HG02981 (cell line): ENCODE measurements around the gene MAGEB1.
A peak's percentile ranks its signal among the peaks of the same experiment; 100 is the strongest.

Experiments
- ATAC-seq: cut with Tn5 transposase; IDR thresholded peaks from one replicate; pipeline ENCODE4 v1.9.1; 2021; ENCODE audit warnings: mild to moderate bottlenecking, moderate library complexity; ENCODE audit not compliant: unreplicated experiment

The MAGEB1 gene, protein sequence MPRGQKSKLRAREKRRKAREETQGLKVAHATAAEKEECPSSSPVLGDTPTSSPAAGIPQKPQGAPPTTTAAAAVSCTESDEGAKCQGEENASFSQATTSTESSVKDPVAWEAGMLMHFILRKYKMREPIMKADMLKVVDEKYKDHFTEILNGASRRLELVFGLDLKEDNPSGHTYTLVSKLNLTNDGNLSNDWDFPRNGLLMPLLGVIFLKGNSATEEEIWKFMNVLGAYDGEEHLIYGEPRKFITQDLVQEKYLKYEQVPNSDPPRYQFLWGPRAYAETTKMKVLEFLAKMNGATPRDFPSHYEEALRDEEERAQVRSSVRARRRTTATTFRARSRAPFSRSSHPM

DNA sequence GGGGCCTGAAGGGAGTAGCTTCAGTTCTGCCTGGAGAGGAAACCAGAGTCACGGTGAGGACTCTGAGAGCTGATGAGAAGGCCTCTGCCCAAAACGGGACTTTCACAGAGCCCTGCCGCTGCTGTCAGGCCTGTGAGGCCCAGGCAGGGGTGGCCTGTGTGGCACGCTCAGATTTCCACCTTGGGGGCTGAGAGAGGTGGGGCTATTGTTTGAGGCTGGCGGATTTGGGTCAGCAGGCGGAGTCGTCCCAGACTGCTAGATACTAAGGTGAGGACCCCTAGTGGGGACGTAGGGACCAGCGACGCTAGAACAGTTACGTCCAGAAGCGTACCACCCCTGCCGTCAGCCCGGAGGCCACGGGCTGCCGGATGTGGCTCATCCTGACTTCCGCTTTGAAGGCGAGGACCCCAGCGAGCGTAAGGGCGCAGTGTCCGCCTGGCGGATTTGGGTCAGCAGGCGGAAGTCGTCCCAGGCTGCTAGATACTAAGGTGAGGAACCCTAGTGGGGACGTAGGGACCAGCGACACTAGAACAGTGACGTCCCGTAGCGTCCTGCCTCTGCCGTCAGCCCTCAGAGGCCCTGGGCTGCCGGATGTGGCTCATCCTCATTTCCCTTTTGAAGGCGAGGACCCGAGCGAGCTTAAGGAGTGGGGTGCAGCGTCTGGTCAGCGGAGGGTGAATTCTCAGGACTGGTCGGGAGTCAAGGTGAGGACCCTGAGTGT, at the start of gene MAGEB1:
Gene MAGEB1, plus strand, starts transcription at position 378 of the 721 bp plus-strand sequence. CDS start 3,348 bp downstream, outside the sequence.
- ATAC-seq: no peak

DNA sequence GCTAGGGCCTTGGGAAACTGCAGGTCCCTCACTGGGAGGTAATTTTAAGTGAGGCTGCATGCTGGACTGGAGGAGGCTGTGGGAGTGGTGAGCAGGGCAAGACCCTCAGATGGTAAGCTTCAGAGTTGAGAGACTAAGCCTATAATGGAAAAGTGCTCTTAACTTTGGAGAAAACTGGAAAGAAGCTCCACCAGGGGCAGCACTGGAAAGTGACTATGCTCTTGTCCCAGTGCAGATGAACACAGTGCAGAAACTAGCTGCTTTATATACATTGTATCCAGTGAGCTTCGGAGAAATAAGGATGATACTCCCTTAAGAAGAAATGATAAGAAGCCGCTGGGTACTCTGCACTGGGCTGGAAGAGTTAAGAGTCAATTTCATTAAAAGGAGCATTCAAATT, 34.8 kb upstream of the MAGEB1 start:
- ATAC-seq: no peak

DNA sequence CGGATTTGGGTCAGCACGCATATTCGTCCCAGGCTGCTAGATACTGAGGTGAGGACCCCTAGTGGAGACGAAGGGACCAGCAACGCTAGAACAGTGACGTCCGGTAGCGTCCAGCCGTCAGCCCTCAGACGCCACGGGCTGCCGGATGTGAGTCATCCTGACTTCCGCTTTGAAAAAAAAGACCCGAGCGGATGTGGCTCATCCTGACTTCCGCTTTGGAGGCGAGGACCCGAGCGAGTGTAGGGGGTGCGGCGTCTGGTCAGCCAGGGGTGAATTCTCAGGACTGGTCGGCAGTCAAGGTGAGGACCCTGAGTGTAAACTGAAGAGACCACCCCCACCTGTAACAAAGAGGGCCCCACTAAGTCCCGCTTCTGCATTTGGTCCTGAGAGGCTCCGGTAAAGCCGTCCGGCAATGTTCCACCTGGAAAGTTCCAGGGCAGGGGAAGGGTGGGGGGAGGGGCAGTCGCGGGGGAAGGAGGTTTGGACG, 31.5 kb upstream of the MAGEB1 start, which contains the start of gene MAGEB2:
Gene MAGEB2, plus strand, starts transcription at position 207 of the 487 bp plus-strand sequence. CDS start 3,018 bp downstream, outside the sequence.
- no peak for ATAC-seq

DNA sequence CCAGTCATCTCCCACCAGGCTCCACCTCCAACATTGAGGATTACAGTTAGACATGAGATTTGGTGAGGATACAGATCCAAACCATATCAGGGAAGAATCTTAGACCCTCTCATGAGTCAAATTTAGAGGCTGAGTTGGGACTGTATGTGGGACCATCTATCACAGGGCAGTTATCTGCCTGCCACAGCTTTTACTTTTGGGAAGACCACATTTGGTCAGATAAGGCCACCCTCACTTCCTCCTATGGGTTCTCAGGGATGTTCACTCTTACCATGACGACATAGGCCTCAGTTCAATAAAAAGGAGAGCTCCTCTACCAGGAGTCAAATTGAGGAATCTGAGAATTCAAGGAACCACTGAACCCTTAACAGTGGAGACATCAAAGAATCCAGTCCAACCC, 29.5 kb upstream of the MAGEB1 start:
- no peak for ATAC-seq

DNA sequence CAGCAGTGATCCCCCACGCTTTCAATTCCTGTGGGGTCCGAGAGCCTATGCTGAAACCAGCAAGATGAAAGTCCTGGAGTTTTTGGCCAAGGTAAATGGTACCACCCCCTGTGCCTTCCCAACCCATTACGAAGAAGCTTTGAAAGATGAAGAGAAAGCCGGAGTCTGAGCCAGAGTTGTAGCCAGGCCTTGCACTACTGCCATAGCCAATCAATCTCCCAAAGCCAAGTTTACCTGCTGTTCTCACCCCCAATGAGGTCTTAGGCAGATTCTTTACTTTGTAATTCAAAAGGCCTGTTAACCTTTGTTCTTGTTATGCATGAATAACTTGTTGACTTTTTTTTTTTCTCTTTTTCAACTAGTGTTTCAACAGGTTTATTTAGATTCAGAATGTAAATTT, 27.6 kb upstream of the MAGEB1 start:
- ATAC-seq: no peak

DNA sequence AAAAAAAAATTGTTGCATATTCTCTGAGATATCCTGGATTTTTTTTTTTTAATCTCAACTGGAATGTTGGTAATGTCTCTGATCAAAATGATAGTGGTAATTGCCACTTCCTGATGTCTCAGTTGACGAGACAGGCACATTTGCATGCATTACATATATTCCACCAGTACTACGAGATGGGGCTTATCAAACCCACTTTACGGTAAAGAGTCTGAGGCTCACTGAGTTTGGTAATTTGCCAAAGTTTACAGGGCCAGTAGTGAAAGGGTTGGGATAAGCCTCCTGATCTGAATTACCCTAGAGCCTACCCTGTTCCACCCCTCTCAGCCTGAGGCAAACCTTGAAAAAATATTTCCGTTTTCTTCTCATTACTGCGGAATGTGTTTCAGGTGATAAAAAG, 26.3 kb upstream of the MAGEB1 start:
- no peak for ATAC-seq

DNA sequence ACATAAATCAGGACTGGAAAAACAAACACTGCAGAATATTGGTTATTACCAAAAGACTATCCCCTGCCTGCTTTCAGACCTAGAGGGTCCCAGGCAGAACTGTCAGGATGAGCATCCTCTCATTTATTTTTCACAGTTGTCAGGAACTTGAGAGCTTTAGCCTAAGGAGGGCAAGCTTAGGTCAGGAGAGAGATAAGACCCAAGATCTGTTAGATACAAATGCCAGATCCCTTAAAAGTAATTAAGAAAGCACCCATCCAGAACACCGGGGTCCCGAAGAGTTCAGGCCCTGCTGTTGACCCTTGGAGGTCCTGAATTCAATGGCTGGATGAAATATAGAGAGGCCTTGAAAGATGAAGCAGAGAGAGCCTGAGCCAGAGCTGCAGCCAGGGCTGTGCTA, 22.4 kb upstream of the MAGEB1 start:
- ATAC-seq: no peak

DNA sequence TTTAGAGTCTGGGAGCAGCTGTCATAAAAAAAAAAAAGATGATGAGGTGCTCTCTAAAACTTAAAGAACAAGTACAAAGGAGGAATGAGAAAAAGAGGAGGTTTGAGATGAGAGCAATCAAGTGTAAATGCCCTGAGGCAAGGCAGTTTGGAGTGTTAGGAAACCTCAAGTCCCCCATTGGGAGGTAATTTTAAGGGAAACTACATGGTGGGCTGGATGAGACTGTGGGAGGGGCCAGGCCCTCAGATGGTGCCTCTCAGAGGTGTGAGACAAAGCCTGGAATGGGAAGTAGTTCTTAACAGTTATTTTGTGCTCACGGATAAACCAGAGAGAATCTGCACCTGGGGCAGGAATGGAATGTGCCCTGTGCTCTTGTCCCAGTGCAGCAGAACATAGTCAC, 18.4 kb upstream of the MAGEB1 start:
- ATAC-seq: no peak

DNA sequence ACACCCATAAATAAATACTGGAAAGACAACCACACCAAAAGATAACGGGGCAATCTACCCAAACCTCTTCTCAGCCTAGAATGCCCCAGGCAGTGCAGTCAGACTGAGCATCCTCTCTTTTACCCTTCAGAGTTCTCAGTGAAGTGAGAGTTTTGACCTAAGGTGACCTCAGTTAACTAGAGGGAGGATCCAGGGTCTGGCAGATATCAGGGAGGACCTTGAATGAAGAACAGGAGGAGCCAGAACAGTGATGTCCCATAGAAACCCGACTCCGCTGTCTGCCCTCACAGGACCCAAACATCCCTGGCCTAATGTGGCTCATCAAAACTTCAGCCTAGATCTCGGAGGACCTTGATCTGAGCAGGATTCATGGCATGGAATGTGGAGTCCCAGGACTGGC, 16.6 kb upstream of the MAGEB1 start, which contains the start of gene MAGEB3:
Gene MAGEB3, plus strand, starts transcription at position 263 of the 400 bp plus-strand sequence. CDS start 5,268 bp downstream, outside the sequence.
- no peak for ATAC-seq

DNA sequence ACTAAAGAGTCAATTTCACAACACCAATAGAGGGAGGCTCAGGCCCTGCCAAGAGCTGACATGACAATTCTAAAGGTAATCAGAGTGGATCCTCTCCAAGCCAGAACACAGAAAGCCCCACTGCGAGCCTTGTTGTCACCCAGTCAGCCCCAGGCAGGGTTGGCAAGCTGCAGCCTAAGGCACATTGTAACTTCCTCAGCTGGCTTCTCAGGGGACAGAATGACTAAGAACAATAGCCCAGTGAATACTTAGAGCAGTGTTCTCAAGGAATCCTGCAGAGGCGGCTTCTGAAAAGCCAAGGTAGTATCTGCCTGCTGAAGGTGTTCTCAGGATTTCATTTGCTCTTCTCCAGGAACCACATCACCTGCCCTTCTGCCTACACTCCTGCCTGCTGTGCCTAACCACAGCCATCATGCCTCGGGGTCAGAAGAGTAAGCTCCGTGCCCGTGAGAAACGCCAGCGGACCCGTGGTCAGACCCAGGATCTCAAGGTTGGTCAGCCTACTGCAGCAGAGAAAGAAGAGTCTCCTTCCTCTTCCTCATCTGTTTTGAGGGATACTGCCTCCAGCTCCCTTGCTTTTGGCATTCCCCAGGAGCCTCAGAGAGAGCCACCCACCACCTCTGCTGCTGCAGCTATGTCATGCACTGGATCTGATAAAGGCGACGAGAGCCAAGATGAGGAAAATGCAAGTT, 5.1 kb upstream of the MAGEB1 start, which contains the start of gene MAGEB4:
Gene MAGEB4, plus strand, starts transcription at position 277 of the 692 bp plus-strand sequence. Its CDS starts 136 bp downstream, at position 413.
- ATAC-seq: no peak

DNA sequence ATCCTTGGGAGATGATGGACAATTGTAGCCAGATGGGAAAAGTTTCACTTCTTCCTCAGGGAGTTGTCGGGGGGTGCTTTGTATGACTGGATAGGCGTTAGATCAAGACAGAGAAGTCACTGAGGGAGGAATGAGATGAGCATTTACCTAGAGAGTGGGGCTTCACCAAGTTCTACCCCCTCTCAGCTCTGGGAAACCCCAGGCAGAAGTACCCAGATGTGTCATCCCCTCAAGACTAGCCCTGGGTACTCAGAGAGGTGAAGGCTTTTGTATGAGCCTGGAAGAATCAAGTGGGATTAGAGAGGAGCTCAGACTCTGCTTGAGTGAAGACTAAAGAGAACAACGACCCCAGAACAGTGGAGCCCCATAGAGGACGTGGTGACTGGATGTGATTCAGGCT, 1.9 kb downstream of the MAGEB1 start:
- no peak for ATAC-seq

DNA sequence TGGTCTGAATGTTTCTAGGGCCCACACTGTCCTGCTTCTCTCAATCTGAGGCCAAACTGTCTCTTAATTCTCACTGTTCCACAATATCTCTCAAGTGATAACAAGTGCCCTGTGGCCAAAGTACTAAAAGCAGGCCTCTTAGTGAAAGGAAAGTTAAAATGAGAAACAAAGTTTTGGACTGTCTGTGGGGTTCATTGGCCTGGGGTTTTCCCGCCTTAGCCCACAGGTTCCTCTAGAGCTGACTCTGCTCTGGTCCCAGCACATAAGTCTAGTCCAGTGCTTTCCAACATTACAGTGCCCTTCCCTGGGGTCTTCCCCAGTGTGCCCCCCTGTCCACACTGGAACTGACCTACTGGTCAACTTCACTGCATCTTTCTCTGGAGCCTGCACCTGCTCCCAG, 6.3 kb downstream of the MAGEB1 start:
- peak; percentile 59 for ATAC-seq

DNA sequence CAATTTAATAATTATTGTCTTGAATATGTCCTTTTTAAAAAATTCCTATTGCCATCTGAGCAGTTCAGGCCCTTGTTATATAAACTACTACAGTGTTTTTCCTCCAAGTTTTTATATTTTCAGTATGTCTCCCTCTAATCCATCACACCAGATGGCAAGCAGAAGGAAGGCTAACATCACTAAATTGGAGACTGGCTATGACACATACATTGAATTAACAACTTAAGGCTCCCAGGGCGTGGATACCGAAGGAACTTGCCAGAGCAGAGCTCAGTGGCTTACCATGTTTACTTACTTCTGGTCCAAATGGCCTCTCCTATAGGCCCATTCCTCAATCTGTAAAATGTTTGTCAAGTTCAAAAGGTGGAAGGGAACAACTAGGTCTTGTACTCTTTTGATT, 13.0 kb downstream of the MAGEB1 start:
- no peak for ATAC-seq

DNA sequence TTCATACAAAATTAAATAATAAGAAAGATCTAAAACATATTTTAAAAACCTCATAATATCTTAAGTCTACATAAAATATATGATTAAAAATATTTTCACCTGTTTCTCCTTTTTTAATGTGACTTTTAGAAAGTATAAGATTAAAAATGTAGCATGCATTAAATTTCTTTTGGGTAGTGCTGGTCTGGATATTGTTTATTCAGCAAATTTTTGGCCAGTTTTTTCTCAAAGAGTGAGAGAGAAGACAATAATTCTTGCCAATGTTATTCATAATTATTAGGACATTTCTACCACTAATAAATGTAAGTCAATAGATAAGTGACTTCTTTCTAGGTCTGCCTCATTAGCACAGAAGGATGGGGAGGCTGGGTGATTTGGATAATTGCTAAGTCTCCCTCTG, 14.1 kb downstream of the MAGEB1 start:
- no peak for ATAC-seq

DNA sequence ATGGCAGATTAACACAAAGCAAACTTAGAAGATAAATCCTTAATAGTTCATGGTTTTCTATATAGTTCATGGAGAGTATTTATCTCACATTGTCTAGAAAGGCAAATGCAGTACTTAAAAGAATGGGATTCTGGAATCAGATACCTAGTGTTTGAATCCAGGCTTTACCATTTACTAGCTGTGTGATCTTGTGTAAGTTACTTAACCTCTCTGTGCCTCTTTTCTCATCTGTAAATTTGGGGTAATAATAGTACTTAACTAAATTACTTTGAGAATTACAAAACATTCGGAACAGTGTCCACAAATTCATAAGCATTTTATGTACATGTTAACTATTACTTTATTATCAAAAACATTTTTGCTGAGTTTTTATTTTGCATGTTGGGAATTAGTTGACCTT, 15.8 kb downstream of the MAGEB1 start:
- ATAC-seq: no peak

DNA sequence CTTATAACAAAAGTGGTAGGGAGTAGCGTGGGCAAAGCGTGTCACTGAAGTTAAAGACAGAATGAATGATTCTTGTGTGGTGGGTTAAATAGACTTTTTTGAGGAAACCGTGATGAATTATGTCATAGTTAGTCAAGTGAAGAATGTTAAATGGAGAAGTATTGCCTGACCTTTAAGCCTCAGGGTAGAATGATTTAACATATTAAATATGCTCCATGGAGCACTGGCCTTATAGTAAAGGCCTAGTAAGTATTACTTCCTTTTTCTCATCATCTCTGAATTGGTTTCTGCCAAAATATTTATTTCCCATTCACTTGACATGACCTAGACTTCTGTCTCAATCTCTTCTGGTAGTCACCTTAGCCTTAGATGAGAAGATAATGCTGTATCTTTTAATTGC, 23.7 kb downstream of the MAGEB1 start:
- ATAC-seq: no peak

DNA sequence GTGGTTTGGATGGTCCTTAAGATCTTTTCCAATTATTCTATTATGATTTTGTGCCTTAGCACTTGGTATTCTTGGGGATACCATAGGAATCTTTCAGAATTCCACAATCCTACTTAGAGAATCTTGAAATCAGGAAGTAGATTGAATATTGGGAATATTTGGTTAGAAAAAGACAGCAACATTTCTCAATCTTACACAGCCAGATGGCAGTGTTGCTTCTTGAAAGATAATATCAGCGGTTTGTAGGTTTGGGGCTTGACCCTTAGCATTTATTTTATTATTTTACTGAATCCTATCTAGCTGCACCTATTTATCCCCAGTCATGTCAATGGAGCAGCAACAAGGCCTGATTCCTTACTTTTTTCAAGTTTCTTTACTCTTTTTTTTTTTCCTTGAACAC, 28.6 kb downstream of the MAGEB1 start:
- no peak for ATAC-seq

DNA sequence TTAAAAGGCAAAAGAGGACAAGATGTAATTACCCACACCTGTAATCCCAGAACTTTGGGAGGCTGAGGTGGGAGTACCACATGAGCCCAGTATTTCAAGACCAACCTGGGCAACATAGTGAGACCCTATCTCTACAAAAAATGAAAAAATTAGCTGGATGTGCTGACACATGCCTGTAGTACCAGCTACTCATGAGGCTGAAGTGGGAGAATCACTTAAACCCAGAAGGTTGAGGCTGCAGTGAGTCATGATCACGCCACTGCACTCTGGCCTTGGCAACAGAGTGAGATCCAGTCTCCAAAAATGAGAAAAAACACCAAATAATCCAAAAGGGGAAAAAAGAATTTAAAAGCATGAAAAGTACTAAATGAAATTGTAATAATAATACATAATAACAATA, 31.4 kb downstream of the MAGEB1 start:
- no peak for ATAC-seq

DNA sequence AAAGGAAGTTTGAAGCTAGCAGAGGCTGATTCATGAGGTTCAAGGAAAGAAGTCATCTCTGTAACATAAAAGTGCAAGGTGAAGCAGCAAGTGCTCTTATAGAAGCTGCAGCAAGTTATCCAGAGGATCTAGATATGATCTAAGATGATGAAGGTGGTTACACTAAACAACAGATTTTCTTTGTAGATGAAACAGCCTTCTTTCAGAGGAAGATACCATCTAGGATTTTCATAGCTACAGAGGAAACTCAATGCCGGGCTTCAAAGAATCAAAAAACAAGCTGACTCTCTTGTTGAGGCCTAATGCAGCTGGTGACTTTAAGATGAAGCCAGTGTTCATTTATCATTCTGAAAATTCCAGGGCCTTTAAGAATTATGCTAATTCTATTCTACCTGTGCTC, 33.5 kb downstream of the MAGEB1 start:
- ATAC-seq: no peak

DNA sequence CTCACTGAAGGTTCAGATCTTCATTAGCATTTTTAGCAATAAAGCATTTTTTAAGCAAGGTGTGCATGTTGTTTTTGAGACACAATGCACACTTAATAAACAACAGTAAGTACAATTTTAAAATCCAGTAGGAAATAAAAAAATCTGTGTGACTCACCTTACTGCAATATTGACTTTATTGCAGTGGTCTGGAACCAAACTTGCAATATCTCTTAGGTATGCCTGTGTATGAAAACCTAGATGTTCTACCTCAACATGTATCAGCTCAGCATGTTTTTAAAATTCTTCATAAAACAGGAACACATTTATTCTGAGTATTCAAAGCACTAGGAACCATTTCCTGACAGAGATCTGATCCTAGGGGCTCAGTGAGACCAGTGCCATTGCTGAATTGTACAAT, 35.6 kb downstream of the MAGEB1 start:
- ATAC-seq: no peak

DNA sequence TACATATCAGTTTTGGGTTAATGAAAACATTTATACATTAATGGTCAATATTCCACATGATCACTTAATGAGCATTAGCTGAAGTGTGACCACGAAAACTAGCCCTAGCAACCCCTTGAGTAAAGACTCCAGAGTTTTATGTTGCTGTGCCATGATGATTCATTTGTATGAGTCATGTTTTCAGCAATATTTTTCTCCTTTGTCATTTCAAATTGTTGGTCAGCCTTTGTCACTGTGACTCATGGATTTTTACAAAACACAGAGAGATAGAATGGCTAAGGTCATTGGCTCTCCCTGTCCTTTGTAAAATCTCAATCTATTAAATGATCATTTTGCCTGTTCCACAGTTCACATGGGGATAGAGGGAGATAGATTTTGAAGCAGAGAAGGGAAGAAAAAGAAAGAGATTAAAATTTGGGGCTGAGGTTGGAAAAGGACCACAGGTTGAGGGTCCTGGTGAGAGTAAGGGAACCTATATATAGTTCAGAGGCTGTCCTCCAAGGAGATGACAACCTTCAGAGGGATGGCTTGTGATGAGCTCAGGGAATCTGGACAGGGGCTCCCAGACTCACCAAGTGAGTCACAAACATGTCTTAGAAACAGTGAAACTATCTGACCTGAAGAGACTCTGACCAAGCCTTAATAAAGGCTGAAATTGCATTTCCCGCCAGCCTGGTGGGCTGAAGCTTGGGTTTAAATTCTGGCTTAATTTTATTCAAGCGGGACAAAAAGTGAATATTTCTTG, 36.7 kb downstream of the MAGEB1 start:
- ATAC-seq: no peak
